Measurements from ENCODE around the gene GTF3C2. TPM values are rescaled to one million over a fixed set of nuclear protein-coding genes. Genes with fewer than 3 reads are reported as not detected.

Gene GTF3C2
- total RNA-seq, 2 donors from 2014 or later: 19.1 to 19.7 TPM

DNA sequence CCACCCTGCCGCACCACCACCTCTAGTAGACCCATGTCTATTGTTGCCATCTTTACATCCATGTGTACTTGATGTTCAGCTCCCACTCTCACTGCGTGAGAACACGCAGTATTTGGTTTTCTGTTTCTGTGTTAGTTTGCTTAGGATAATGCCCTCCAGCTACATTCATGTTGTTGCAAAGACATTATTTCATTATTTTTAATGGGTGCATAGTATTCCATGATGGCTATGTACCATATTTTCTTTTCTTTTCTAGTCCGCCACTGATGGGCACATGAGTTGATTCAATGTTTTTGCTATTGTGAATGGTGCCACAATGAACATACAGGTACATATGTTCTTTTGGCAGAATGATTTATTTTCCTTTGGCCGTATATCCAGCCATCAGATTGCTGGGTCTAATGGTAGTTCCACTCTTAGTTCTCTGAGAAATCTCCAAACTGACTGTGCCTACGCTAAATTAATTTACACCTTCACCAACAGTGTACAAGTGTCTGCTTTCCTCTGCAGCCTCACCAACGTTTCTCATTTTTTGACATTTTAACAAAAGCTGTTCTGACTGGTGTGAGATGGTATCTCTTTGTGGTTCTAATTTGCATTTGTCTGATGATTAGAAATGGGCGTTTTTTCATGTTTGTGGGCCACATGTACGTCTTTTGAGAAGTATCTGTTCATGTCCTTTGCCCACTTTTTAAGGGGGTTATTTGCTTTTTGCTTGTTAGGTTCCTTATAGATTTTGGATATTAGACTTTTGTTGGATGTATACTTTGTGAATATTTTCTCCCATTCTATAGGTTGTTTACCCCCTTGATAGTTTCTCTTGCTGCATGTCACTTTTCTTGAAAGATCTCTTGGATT is 34.5 kb upstream of the GTF3C2 start:
- TF ChIP-seq, protein P1, sequence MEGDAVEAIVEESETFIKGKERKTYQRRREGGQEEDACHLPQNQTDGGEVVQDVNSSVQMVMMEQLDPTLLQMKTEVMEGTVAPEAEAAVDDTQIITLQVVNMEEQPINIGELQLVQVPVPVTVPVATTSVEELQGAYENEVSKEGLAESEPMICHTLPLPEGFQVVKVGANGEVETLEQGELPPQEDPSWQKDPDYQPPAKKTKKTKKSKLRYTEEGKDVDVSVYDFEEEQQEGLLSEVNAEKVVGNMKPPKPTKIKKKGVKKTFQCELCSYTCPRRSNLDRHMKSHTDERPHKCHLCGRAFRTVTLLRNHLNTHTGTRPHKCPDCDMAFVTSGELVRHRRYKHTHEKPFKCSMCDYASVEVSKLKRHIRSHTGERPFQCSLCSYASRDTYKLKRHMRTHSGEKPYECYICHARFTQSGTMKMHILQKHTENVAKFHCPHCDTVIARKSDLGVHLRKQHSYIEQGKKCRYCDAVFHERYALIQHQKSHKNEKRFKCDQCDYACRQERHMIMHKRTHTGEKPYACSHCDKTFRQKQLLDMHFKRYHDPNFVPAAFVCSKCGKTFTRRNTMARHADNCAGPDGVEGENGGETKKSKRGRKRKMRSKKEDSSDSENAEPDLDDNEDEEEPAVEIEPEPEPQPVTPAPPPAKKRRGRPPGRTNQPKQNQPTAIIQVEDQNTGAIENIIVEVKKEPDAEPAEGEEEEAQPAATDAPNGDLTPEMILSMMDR (IDR thresholded peaks at IDR 0.05): no peak
- Histone ChIP-seq H3K4me1 (no peaks in the 10 kb centered on the region), H3K27ac (no peak overlapping the region), H3K36me3 (no peaks in the 10 kb centered on the region), H3K27me3 (no peaks in the 10 kb centered on the region), H3K9me3 (no peaks in the 10 kb centered on the region), H3K4me3 (no peak overlapping the region)
- DNase-seq (ENCODE audit: low spot score): no peak

DNA sequence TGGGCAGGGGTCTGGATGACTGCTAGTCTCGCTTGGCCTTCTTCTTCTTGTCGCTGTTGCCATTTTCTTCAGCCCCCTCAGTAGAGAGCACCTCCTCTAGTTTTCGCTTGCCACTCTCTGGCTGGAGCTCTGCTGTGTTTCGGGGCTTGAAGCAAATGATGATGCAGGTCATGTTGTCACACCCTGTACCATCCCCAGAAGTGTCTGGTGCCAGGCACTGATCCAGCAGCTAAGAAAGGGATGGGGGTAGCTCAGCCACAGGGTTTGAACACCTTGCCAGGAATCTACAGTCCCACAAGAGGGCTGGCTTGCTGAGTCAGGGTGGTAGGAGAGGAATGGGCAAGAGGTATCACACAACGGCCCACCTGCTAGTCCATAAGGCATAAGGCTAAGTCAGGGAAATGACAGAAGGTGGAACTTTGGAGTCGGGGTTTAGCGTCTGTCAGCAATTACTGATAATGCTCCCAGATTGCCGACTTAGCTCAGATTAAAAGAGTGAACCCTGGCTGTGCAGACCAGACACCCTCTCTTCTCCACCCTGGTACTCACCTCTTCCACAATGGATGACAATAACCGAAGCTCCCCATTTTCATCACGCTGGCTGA is 25.1 kb upstream of the GTF3C2 start:
- Histone ChIP-seq H3K36me3 (peaks cover 51% of the 10 kb centered on the region), H3K4me1 (peaks cover 0 to 37% of the 10 kb centered on the region in 2 donors), H3K9me3 (no peaks in the 10 kb centered on the region), H3K27me3 (no peaks in the 10 kb centered on the region), H3K27ac (peak overlapping the region; percentile 87 to 93), H3K4me3 (peak overlapping the region in 1 of 2 donors; percentile 68)
- TF ChIP-seq, protein P1 (IDR thresholded peaks at IDR 0.05): no peak
- DNase-seq (ENCODE audit: low spot score): no peak

DNA sequence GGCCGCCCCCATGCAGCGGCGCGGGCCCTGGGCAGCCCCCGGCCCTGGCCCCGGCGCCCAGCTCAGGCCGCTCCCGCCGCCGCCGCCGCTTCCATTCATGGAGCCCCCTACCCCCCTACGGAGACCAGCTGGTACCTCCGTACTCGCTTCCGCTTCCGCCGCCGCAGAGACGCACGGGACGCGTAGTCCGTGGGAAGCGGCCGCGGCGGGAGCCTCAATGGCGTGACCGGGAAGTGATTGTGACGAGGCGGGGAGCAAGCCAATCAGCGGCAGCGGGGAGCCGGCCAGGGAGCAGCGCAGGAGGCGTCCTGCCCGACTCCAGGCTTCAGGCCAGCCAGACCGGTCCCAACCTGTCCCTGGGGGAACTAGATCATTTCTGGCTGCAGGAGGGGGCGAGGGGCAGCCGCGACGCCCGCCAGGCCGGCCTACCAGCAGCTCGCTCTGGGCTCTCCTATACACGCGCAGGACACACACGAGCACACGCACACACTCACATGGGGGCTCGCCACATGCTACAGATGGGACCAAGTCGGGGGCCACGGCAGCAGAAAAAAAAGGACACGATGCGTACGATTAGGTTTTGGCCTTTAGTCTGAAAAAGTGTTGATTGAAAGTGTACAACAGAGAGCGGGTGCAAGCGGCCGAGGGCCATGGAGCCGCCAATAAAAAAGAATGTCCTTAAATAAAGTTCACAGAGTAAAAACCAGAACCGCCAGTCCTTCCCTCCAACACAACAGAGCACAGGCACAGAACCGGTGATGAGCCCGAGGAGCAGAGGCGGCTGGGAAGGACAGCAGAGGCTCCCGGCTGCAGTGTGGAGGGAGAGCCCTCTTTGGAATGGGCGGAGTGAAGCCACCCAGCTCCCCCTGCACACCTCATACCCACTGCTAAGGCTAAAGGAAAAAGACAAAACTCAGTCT is 24.3 kb upstream of the GTF3C2 start, which contains the start of gene ZNF513:
TSS of gene ZNF513 (minus strand) at position 109 of the 920 bp plus-strand sequence. CDS start 208 bp downstream, outside the sequence.
- TF ChIP-seq, protein P1 (IDR thresholded peaks at IDR 0.05): no peak
- Histone ChIP-seq H3K4me3 (peak within 1 kb of the TSS; percentile 60 to 68), H3K27ac (peak within 1 kb of the TSS; percentile 87 to 93), H3K4me1 (peaks cover 0 to 37% of the 10 kb centered on the region in 2 donors), H3K9me3 (no peaks in the 10 kb centered on the region), H3K27me3 (no peaks in the 10 kb centered on the region), H3K36me3 (peaks cover 58% of the 10 kb centered on the region)
- DNase-seq (ENCODE audit: low spot score): peak; percentile 98

DNA sequence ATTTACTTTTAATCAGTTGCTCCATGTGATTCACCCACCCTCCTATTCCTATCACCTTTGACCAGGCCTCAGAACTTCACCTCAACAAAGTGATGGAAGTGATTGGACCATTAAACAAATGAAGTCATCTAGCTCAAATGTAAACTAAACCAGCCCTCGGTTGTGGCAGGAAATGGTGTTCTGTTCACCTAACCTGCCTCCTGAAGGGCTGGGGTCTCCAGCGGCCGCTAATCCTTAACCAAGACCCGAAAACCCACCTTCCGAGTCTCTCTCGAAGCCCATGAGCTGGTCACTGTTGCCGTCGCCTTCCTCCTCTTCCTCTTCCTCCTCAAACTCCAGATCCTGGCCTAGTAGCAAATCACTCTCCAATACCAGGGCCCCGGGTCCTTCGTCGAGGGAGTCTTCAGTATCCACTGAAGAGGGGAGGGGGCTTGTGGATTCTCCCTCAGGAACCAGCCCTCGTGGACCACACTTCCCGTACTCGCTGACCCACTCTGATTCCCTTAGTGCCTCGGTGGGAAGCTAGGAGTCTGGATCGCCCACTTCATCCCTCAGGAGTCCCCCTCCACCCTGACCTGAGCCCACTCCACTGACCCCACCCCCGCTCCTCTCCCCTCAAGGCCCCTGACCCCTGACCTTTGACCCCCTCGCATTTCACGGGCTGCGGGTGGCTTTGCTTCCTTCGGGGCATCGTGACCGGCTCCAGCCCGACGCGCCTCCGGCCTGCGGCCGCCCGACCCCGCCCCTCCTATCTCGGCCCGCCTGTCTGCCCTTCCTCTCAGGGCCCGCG is 23.5 kb upstream of the GTF3C2 start:
- peak overlapping the region; percentile 87 to 93 for H3K27ac ChIP-seq
- H3K9me3 ChIP-seq: no peaks in the 10 kb centered on the region
- peak; percentile 70 for DNase-seq (ENCODE audit: low spot score)
- H3K27me3 ChIP-seq: no peaks in the 10 kb centered on the region
- H3K36me3 ChIP-seq: peaks cover 59% of the 10 kb centered on the region
- H3K4me1 ChIP-seq: peaks cover 0 to 37% of the 10 kb centered on the region in 2 donors
- H3K4me3 ChIP-seq: peak overlapping the region; percentile 60 to 68
- TF ChIP-seq, protein P1 (IDR thresholded peaks at IDR 0.05): no peak

DNA sequence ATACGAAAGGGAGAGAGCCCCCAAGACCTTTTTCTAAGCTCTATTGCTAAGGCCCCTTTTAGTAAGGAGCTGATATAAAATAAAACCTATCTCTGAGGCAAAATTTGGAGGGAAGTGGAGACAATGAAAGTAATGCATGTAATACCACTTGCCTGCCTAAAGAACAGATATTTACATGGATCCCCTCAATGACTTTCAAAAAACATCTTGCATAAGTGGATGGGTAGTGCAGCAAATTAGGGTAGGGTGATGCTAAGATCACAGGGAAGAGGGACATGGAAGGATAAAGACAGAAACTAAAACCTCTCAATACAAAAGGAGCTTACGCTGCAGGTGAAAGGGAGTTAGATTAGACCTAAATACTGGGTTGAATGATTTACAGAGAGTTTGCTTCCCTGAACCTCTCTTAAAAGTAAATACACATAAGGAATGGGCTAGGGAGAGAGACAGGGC is 22.8 kb upstream of the GTF3C2 start:
- Histone ChIP-seq H3K4me1 (peaks cover 0 to 37% of the 10 kb centered on the region in 2 donors), H3K36me3 (peaks cover 59% of the 10 kb centered on the region), H3K4me3 (peak overlapping the region in 1 of 2 donors; percentile 68), H3K9me3 (no peaks in the 10 kb centered on the region), H3K27ac (peak overlapping the region in 1 of 2 donors; percentile 87), H3K27me3 (no peaks in the 10 kb centered on the region)
- TF ChIP-seq, protein P1 (IDR thresholded peaks at IDR 0.05): no peak
- DNase-seq (ENCODE audit: low spot score): no peak

Data from right atrium auricular region (tissue), 2 donors.